Sciatic nerve (tissue), 2 donors: ENCODE results near the gene PER1. TPM values are rescaled to one million over a fixed set of nuclear protein-coding genes. Genes with fewer than 3 reads are reported as not detected.

Source experiments
- ATAC-seq: fragments of 200-7000 bp; cut with Tn5 transposase; one replicate; pipeline ENCODE4 v1.9.1; 2020; ENCODE audit warnings: mild to moderate bottlenecking, moderate library complexity
- DNase-seq: peaks from one replicate; pipeline ENCODE4 v3.0.0-alpha.2; 2020; ENCODE audit warnings: low spot score
- intact Hi-C: fragments of 100-400 bp; cut with DNase I; formaldehyde crosslinking; loops from one replicate; pipeline ENCODE4 v1.14.2; 2022
- total RNA-seq: library from RNA; stranded (reverse); fragmentation: NEBNext Ultra II Directional; extraction: Animal tissue kit (Norgen Biotek cat#: 25700); gene quantifications from one replicate; pipeline ENCODE4 v1.2.1, GENCODE V29; 2021
- donor health status: DM: no; HTN: no; CAD: no.
- donor health status: DM: no; HTN: no; CAD: no.

Gene PER1
- total RNA-seq, 1 donor from 2014 or later = 182 TPM

GRCh38 chr17:8155231-8155995 is 3.2 kb upstream of the PER1 start:
- intact Hi-C loops = no loop called here
- DNase-seq = no peak
- ATAC-seq = no peak

DNA sequence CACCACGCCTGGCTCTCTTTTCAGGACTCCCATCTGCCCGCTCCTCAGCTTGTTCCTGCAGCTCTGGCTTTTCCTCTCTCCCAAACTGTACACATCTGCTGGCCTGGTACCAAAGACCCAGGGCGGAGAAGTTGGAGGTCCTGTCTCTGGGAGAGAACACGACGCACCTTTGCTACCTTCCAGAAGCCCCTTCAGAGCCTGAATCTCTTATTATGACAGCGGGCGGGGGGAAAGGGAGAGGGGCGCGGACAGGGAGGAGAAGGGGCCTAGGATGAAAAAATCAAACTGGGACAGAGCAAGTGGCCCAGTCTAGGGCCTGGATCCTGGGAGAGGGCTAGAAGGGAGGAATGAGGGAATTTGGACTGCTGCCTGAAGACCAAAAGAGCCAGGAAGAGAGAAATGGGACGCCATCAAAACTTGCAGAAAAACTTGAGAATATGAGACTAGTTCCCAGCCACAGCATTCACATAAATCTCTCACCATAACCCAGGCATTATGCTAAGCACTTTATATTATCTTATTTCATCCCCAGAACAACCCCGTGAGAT is 2.5 kb upstream of the PER1 start:
- intact Hi-C loops = no loop called here

GRCh38 chr17:8153957-8154607 is 1.9 kb upstream of the PER1 start:
- intact Hi-C loops = no loop called here
- ATAC-seq (peak; percentile 57), DNase-seq (peak; percentile 100)

More for the DNA sequence above, 2.5 kb upstream of the PER1 start:
- ATAC-seq = no peak
- no peak for DNase-seq

DNA sequence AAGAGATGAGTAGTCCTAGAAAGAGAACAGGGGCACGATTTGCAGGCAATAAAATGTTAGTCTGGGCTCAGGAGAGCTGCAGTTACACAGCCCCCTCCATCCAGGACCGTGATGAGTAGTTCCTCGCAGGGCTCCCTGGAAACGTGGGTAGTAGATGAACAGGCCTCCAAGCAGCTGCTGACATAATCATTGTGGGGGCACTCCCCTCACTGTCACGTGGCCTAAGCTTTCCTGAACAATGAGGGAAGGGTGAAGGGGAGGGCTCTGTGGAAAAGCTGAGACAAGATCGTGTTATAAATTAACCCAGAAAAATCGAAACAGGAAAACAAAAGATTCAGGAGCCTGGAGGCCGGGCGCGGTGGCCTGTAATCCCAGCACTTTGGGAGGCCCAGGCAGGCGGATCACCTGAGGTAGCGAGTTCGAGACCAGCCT is 1.3 kb upstream of the PER1 start:
- intact Hi-C loops = no loop called here
- DNase-seq (peak; percentile 85), ATAC-seq (peak; percentile 13)

DNA sequence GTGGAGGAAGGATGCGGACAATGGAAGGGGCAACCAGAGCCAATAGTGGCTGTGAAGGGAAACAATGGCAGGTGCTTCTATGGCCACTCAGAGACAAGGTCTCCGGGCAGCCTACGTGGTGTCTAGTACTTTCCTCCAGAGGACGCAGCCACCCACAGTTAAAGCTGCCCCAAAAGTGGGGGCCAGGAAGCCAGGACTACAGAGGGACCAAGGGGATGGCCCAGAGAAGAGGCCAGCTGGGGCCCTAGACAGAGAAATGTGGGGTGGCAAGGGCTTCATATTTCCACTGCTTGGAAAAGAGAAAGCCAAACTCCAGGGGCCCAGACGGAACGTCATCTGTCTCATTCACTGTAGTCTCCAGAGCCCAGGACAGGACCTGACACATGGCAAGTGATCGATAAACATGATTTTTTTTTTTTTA is 837 bp upstream of the PER1 start:
- intact Hi-C loops = no loop called here

GRCh38 chr17:8151641-8152111 is 528 bp downstream of the PER1 start:
- intact Hi-C loops = no loop called here
- DNase-seq (peak; percentile 92), ATAC-seq (peak; percentile 1)

More for the DNA sequence above, 837 bp upstream of the PER1 start:
- ATAC-seq = no peak
- DNase-seq = peak; percentile 66

GRCh38 chr17:8151120-8151640 is 1.0 kb downstream of the PER1 start:
- intact Hi-C loops = no loop called here
- ATAC-seq (peak; percentile 35), DNase-seq (peak; percentile 97)

GRCh38 chr17:8150194-8151119 is 1.7 kb downstream of the PER1 start:
- DNase-seq (peak; percentile 73), ATAC-seq (no peak)
- intact Hi-C loops = no loop called here

- intact Hi-C loops = no loop called here
- no peak for DNase-seq
- ATAC-seq = no peak
Observed at GRCh38 chr17:8149419-8150193, 2.6 kb downstream of the PER1 start.

DNA sequence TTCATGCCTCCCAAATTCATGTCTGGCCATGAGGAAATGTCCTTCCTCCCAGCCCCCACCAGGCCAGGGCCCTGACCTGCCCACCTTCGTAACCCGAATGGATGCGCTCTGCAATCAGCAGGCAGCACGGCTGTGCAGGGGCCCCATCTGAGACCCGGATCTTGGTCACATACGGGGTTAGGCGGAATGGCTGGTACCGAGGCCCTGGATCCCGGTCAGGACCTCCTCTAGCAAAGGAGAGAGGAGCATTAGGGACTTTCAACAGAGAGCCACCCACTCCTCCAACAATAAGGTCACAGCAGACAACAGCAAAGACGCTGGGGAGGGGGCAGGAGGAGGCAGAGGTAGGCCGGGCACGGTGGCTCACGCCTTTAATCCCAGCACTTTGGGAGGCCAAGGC is 3.6 kb downstream of the PER1 start:
- intact Hi-C loops = no loop called here
- DNase-seq (no peak), ATAC-seq (no peak)

GRCh38 chr17:8147805-8148404 is 4.3 kb downstream of the PER1 start:
- no peak for ATAC-seq
- intact Hi-C loops = no loop called here
- DNase-seq = no peak

DNA sequence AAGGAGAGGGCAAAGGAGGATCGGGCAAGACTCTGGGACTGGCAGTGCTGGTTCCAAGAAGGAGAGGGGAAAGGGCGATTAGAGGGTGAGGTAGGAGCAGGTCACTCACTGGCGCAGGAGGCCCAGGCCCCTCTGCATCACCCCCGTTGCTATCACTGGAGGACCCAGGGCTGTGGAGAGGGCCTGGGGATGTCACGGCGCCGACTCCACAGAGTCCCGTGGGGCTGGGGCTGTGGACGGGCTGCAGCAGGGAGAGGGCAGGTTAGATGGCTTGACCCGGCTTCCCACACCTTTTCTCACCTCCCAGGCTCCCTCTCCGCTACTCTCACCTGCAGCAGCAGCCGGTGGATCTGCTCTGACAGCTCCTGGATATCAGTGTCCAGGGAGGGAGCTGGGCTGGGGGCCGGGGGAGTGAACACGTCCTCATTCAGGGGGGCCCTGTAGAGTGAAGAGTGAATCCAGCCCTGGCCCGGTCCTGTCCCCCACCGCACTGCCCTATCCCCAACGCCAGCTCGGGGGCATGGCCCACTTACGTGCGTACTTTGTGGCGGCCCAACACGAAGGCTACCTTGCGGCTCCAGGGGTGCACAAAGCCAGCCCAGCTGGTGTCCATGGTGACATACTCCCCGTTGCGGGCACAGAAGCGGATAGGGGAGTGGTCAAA is 4.9 kb downstream of the PER1 start:
- ATAC-seq (no peak), DNase-seq (peak; percentile 67)
- intact Hi-C loops = no loop called here

GRCh38 chr17:8146381-8147140 is 5.6 kb downstream of the PER1 start:
- ATAC-seq (no peak), DNase-seq (no peak)
- intact Hi-C loops = no loop called here

- DNase-seq = no peak
- no peak for ATAC-seq
- intact Hi-C loops = no loop called here
Observed at GRCh38 chr17:8145811-8146210, 6.4 kb downstream of the PER1 start.

- ATAC-seq (peak; percentile 0), DNase-seq (no peak)
- intact Hi-C loops = no loop called here
Observed at GRCh38 chr17:8144401-8145231, 7.6 kb downstream of the PER1 start.
